HG02885 (cell line): ENCODE measurements around the gene PDE1C.

Experiments used
- ATAC-seq: cut with Tn5 transposase; IDR thresholded peaks from one replicate; pipeline ENCODE4 v1.9.1; 2021; ENCODE audit warnings: mild to moderate bottlenecking; ENCODE audit not compliant: unreplicated experiment, poor library complexity

The PDE1C gene

GRCh38 chr7:31794851-31795344, 275.3 kb downstream of the PDE1C start:
- ATAC-seq, result no peak

DNA sequence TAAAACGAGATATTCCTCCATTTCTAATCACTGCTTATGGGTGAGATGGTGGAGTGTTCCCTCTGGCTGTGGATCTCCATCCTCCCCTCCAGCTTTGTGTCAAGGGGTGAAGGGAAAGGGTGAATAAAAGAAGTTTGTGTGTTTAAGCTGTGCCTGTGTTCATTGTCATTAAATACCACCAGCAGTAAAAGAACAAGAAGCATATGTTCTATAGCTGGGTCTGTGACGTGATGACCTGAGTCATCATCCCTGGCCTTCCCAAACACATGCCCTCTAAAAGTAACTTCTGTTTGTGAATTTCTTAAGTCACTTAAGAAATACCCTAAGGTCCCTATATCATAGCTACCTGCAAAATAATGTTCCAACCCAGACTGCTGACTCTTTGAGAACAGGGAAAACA, 278.3 kb downstream of the PDE1C start:
- no peak for ATAC-seq

DNA sequence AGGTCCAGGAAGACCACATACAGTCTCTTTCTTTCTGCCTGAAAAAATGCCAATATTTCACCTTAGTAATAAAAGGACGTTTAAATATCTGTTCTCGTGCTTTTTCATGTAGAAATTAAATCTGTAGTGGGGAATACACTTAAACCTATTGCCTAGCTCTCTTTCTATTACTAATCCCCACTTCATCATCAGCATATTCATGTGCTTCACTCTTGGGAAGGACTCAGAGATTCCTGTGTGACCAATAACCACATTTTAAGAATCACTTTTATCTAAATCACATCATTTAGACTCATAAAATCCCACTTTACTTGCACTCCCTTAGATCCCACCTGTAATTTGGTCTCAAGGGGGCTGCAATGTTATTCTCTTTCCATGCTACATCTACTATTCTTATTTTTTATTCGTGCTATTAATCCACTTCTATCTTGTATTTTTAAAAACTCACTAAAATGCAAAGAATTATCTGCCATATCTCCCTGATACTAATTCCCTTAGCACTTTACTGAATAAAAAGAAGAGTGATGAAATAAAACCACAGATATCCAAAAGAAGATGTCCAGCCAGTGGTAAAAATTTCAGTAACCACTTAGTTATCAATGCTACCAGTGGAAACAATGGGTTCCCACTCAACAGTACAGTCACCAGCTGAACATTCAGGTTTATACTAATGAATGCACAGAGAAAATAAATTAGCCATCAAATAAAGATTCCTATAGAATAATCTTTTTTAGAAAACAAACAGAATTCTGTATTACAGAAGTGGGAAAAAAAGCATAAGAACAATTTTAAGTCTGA, 281.1 kb downstream of the PDE1C start:
- no peak for ATAC-seq

DNA sequence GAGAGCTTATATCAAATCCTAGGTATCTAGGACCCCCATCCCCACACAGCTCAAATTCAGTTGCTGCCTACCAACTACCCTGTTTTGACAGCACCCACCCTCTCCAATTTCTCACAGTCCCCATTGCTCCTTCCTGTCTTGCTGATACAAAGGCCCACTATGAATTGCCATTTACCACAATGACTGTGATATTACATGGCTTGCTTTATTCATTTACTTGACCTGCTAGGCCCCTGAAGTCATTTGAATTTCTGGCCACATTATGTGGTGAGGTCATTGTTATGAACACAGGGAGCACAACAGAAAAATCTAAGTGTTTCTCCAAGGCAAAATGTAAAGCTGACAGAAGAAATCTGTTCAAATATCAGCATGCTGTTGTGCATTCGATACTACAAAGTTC, 281.8 kb downstream of the PDE1C start:
- ATAC-seq, result no peak

DNA sequence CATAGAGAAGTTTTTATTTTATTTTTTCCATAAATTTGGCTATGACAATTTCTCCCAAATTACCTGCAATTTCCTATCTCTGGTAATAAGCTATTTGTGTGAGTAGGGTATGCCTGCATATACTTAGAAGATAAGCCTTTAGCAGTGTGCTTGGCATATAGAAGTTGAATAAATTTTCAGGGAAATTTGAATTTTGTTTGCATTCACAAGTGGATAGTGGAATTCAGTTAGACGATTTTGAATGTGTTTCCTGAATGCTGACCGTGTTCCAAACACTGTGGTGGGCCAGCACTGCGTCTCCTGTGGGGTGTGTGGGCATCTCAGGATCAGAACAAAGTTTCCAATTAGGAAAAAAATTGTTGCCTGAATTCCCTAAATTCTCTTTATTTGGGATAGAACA, 283.9 kb downstream of the PDE1C start:
- no peak for ATAC-seq

GRCh38 chr7:31785101-31785500, 285.1 kb downstream of the PDE1C start:
- no peak for ATAC-seq

DNA sequence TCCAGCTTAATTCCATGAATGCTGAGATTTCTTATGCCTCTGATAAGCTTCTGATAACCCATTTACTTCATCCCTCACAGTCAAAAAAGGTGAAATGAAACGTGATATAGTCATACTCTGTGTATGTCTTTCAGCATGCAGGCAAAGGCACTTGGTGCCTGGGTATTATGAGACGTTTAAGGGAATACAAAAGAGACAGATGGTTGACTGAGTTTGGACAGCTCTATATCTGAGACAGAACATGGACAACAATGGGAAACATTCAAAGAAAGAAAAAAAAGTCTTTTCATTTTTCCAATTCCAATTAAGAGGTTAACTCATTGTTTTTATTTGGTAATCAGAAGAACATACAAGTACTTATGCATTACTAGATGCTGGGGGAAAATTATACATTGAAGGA, 287.0 kb downstream of the PDE1C start:
- ATAC-seq, result no peak

GRCh38 chr7:31782411-31782991, 287.7 kb downstream of the PDE1C start:
- peak; percentile 95 for ATAC-seq

GRCh38 chr7:31778296-31778695, 291.9 kb downstream of the PDE1C start:
- no peak for ATAC-seq

- ATAC-seq, result no peak
Measured at GRCh38 chr7:31776616-31777015, 293.6 kb downstream of the PDE1C start.

DNA sequence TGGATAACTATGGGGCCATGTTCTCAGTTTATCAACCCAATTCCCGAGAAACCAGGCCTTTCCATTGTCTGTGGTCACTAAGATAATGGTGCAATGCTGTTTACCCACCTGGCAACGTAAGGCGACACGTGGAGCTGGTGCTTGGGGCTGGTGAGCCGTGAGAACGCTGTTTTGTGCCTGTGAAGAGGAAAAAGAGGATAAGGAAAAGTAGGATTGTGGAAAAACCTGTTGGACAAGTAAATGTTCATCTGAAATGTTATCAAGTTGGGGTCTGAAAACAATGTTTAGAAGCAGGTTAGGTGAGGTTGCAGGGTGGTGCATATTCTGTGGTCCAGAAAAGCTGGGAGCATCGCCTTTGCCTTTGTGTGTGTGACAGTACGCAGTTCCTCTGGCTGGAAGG, 294.7 kb downstream of the PDE1C start:
- ATAC-seq, result no peak

DNA sequence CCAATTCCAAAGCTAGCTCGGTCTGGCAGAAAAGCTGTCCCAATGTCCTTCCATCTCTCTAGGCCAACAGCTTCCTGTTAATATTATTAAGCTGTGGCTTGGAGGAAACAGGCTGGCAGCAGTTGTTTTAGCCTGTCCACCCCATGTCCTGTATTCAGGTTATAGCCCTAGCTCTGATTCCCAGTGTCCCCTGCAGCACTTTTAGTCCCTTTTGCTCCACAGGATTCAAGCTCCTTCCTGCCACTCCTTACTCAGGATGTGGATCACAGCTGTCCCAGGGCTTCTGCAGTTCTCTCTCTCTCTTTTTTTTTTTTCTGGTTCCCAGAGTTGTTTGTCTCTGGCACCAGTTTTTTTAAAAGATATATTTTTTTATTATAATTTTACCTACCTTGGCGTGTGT, 298.0 kb downstream of the PDE1C start:
- no peak for ATAC-seq

DNA sequence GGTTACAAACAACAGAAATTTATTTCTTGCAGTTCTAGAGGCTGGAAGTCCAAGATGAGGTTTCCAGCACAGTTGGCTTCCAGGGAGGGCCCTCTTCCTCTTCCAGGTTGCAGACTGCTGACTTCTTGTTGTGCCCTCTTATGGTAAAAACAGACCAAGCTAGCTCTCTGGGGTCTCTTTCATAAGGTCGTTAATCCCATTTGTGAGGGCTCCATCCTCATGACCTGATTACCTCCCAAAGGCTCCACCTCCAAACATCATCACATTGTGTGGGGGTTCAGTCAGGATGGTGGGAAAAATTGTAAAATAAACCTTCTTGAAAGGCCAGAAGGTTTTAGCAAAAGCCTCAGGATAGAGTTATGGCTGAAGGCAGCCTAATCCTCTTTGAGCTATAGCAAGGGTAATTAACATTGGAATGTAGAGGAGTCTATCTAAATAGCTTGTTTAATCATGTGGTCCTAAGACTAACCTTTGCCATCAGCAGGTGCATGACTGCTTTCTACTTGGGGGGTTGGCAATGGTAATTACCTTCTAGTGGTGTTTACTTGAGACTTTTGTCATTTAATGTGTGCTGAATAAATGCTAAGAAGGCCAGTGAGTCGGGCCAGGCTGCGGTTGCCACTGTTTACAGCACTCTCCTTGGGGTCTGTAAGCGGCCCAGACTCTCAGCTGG, 302.4 kb downstream of the PDE1C start:
- ATAC-seq, result no peak

- no peak for ATAC-seq
Measured at GRCh38 chr7:31764462-31764861, 305.7 kb downstream of the PDE1C start.

DNA sequence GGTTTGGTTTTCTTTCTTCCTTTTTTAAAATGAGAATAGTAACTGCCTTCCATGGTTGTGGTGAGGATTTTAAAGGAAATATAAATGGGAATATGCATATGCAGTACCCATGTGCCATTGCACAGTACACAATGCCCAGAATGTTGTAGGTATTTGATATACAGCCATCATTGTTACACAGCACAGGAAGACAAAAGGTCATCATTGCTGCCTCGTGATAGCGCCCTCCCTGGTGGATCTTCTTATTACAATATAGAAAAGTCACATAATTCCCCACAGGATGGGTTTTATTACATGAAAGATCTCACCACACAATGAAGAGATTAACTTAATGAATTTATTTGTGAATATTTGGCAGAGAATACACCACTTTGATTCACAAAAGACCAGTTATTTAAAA, 306.7 kb downstream of the PDE1C start:
- no peak for ATAC-seq

DNA sequence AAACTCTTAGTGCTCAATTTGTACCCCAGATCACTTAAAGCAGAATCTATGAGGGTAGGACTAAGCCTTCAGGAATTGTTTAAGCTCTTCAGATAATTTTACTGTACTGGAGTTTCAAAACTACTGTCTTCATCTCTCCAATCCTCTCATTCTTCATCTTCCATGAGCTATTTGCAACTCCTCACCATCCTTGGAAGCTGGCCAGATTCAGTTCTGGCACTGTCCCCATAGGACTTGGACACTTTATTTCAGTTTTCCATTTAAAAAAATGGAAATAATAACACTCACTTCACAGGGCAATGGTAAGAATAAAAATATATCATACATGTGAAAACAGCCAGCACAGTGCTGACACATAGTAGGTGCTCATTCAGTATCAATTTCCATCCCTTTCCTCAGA, 308.6 kb downstream of the PDE1C start:
- no peak for ATAC-seq

- no peak for ATAC-seq
Measured at GRCh38 chr7:31758755-31759154, 311.5 kb downstream of the PDE1C start.

DNA sequence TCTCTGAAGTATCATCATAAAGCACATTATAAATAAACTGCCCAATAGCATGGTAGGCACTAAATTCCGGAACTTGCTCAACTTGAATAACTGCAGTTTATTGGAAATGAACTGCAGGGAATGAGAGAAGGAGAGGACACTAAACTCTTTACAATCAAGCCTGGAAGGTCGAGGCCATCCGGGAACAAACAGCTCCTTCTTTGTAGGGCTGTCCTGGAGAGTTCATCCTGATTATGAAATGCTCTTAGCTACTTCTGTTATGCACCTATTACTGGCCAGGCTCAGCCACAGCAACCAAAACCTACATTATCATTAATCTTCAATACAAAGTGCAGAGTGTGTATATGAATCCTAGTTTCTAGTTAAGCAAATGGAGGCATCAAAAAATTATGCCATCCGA, 318.5 kb downstream of the PDE1C start:
- no peak for ATAC-seq

DNA sequence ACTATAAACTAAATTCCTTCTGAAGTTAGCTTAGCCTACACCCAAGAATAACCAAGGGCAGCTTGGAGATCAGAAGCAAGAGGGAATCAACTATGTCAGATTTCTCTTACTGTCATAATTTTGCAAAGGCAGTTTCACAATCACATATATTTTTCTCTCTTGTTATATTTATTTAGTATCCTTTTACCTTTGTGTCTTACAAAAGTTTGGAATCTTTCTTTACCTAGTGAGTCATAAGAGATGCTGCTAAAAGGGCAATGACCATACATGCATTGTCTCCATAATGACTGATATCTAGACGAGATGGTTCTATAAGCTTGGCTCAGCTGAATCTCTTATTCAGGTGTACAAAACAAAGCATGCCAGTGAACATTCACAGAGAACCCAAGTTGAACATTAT, 322.1 kb downstream of the PDE1C start:
- ATAC-seq, result no peak

- ATAC-seq, result no peak
Measured at GRCh38 chr7:31747553-31747952, 322.7 kb downstream of the PDE1C start.

- peak; percentile 89 for ATAC-seq
Measured at GRCh38 chr7:31744294-31744874, 325.8 kb downstream of the PDE1C start.
